Hepatocyte (in vitro differentiated cells): ENCODE results near the gene C16orf92. TPM values are rescaled to one million over a fixed set of nuclear protein-coding genes. Genes with fewer than 3 reads are reported as not detected.

ENCODE experiments used
- DNase-seq: peaks from one replicate; pipeline ENCODE4 v3.0.0-alpha.2; 2016; ENCODE audit warnings: low spot score
- H2AFZ ChIP-seq: fragments of 200-600 bp; sonication (generic); 2 replicates; pipeline ENCODE4 v1.6.0; 2016; ENCODE audit warnings: antibody characterized with exemption, mild to moderate bottlenecking
- H3K27ac ChIP-seq: fragments of 200-600 bp; sonication (generic); 2 replicates; pipeline ENCODE4 v1.5.1; 2016; ENCODE audit warnings: mild to moderate bottlenecking
- H3K27me3 ChIP-seq: fragments of 200-600 bp; sonication (generic); 2 replicates; pipeline ENCODE4 v1.6.1; 2016
- H3K36me3 ChIP-seq: fragments of 200-600 bp; sonication (generic); replicated peaks from 2 replicates; pipeline ENCODE4 v1.5.1; 2016; ENCODE audit warnings: low read depth; ENCODE audit not compliant: insufficient read depth
- H3K4me1 ChIP-seq: fragments of 200-600 bp; sonication (generic); 2 replicates; pipeline ENCODE4 v1.5.1; 2016; ENCODE audit warnings: mild to moderate bottlenecking, moderate library complexity; ENCODE audit not compliant: insufficient read depth
- H3K4me2 ChIP-seq: fragments of 200-600 bp; sonication (generic); 2 replicates; pipeline ENCODE4 v1.6.0; 2016
- H3K4me3 ChIP-seq: fragments of 200-600 bp; sonication (generic); 2 replicates; pipeline ENCODE4 v1.5.1; 2016; ENCODE audit warnings: mild to moderate bottlenecking
- H3K79me2 ChIP-seq: fragments of 200-600 bp; sonication (generic); 2 replicates; pipeline ENCODE4 v1.6.0; 2017; ENCODE audit warnings: mild to moderate bottlenecking
- H3K9me2 ChIP-seq: fragments of 200-600 bp; sonication (generic); replicated peaks from 2 replicates; pipeline ENCODE4 v1.6.0; 2017; ENCODE audit warnings: mild to moderate bottlenecking; ENCODE audit not compliant: insufficient read depth
- H3K9me3 ChIP-seq: fragments of 200-600 bp; sonication (generic); 2 replicates; pipeline ENCODE4 v1.5.1; 2016; ENCODE audit warnings: low read depth, mild to moderate bottlenecking
- H4K20me1 ChIP-seq: fragments of 200-600 bp; sonication (generic); 2 replicates; pipeline ENCODE4 v1.6.0; 2016; ENCODE audit warnings: mild to moderate bottlenecking; ENCODE audit not compliant: insufficient read depth, poor library complexity, severe bottlenecking
- CTCF ChIP-seq: fragments of 200-600 bp; sonication (generic); IDR thresholded peaks from 2 replicates; pipeline ENCODE4 v1.5.1; 2016; ENCODE audit warnings: antibody characterized with exemption, mild to moderate bottlenecking; ENCODE audit not compliant: poor library complexity
- EZH2 ChIP-seq: fragments of 200-600 bp; sonication (generic); IDR thresholded peaks from 2 replicates; pipeline ENCODE4 v1.6.1; 2016; ENCODE audit warnings: antibody characterized with exemption, mild to moderate bottlenecking, borderline replicate concordance
- EZH2phosphoT487 ChIP-seq: fragments of 200-600 bp; sonication (generic); IDR thresholded peaks from one replicate; pipeline ENCODE4 v1.6.1; 2018; ENCODE audit warnings: antibody characterized with exemption, mild to moderate bottlenecking, low read depth, moderate library complexity; ENCODE audit not compliant: unreplicated experiment, severe bottlenecking
- WGBS: methylation state at CpG from one replicate; pipeline ENCODE4 v1.1.6; 2016; ENCODE audit warnings: low lambda C conversion rate; ENCODE audit errors: missing lambda C conversion rate; 5-methylcytosine and 5-hydroxymethylcytosine counted together
- polyA plus RNA-seq: library from polyadenylated mRNA; unstranded; fragments of >200 nt; fragmentation: Nextera tagmentation; extraction: Ambion mirVana; gene quantifications from 2 replicates; pipeline ENCODE4 v1.2.1, GENCODE V29; 2016
- total RNA-seq: library from RNA; depleted of rRNA; stranded (reverse); fragments of >200 nt; gene quantifications from 2 replicates; pipeline ENCODE4 v1.2.3, GENCODE V29; 2014

C16orf92 gene
- total and polyA plus RNA-seq, 2 experiments from 2014 or later, result not detected

GRCh38 chr16:29983420-29984136 lies 39.4 kb upstream of the C16orf92 start:
- TF ChIP-seq CTCF (no peak), EZH2 (no peak), EZH2phosphoT487 (no peak)
- no peaks in the 10 kb centered on the region for H3K27me3 ChIP-seq
- no peaks in the 10 kb centered on the region for H3K9me2 ChIP-seq
- H3K9me3 ChIP-seq, result no peaks in the 10 kb centered on the region
- no peaks in the 10 kb centered on the region for H3K79me2 ChIP-seq
- no peak overlapping the region for H3K27ac ChIP-seq
- 99% methylated on average over 12 of the region's 12 CpGs for WGBS
- H3K36me3 ChIP-seq, result no peaks in the 10 kb centered on the region
- H3K4me3 ChIP-seq, result no peak overlapping the region
- no peaks in the 10 kb centered on the region for H3K4me1 ChIP-seq
- no peak for DNase-seq
- no peaks in the 10 kb centered on the region for H4K20me1 ChIP-seq
- no peak overlapping the region for H3K4me2 ChIP-seq
- H2AFZ ChIP-seq, result no peak overlapping the region

GRCh38 chr16:29984137-29984763 lies 38.7 kb upstream of the C16orf92 start:
- no peak for DNase-seq
- no peaks in the 10 kb centered on the region for H4K20me1 ChIP-seq
- no peaks in the 10 kb centered on the region for H3K36me3 ChIP-seq
- H3K27me3 ChIP-seq, result no peaks in the 10 kb centered on the region
- H3K4me2 ChIP-seq, result no peak overlapping the region
- no peak overlapping the region for H3K4me3 ChIP-seq
- no peak overlapping the region for H2AFZ ChIP-seq
- H3K27ac ChIP-seq, result no peak overlapping the region
- H3K9me3 ChIP-seq, result no peaks in the 10 kb centered on the region
- no peaks in the 10 kb centered on the region for H3K79me2 ChIP-seq
- no peak for TF ChIP-seq EZH2
- no peak for TF ChIP-seq CTCF
- WGBS, result 97% methylated on average over 6 of the region's 6 CpGs
- H3K9me2 ChIP-seq, result no peaks in the 10 kb centered on the region
- no peaks in the 10 kb centered on the region for H3K4me1 ChIP-seq

- no peaks in the 10 kb centered on the region for H3K79me2 ChIP-seq
- no peaks in the 10 kb centered on the region for H3K27me3 ChIP-seq
- H4K20me1 ChIP-seq, result no peaks in the 10 kb centered on the region
- no peaks in the 10 kb centered on the region for H3K9me3 ChIP-seq
- no peaks in the 10 kb centered on the region for H3K9me2 ChIP-seq
- 96% methylated on average over 5 of the region's 5 CpGs for WGBS
- no peak overlapping the region for H2AFZ ChIP-seq
- TF ChIP-seq EZH2 (no peak), CTCF (no peak), EZH2phosphoT487 (no peak)
- no peak overlapping the region for H3K4me3 ChIP-seq
- DNase-seq, result no peak
- no peaks in the 10 kb centered on the region for H3K4me1 ChIP-seq
- no peaks in the 10 kb centered on the region for H3K36me3 ChIP-seq
- no peak overlapping the region for H3K4me2 ChIP-seq
- H3K27ac ChIP-seq, result no peak overlapping the region
Measured at GRCh38 chr16:29984764-29985147, 38.2 kb upstream of the C16orf92 start.
